Memory B cell (primary cell): ENCODE measurements around the gene GALM.

Experiments
- ATAC-seq: fragments of 150-1000 bp; cut with Tn5 transposase; 2 replicates; pipeline ENCODE4 v1.10.0; 2021; ENCODE audit warnings: low read depth, mild to moderate bottlenecking, moderate library complexity
- DNase-seq, 2 donors: peaks; one replicate each; pipeline ENCODE4 v3.0.0; 2022; ENCODE audit warnings: low spot score in 2 of 2
- H3K27ac Mint-ChIP-seq: one replicate; pipeline ENCODE4 v1.8.0; 2022; ENCODE audit warnings: mild to moderate bottlenecking, moderate library complexity, mixed read lengths
- H3K27me3 Mint-ChIP-seq: one replicate; pipeline ENCODE4 v1.8.0; 2022; ENCODE audit warnings: mixed read lengths
- H3K36me3 Mint-ChIP-seq: one replicate; pipeline ENCODE4 v1.8.0; 2022; ENCODE audit warnings: mild to moderate bottlenecking, mixed read lengths
- H3K4me1 Mint-ChIP-seq: one replicate; pipeline ENCODE4 v1.8.0; 2022; ENCODE audit warnings: mixed read lengths
- H3K4me3 Mint-ChIP-seq: one replicate; pipeline ENCODE4 v1.8.0; 2022; ENCODE audit warnings: mild to moderate bottlenecking, moderate library complexity, mixed read lengths
- H3K9me3 Mint-ChIP-seq: one replicate; pipeline ENCODE4 v1.8.0; 2022; ENCODE audit warnings: mixed read lengths

GALM gene

GRCh38 chr2:38740851-38741731 is 75.2 kb downstream of the GALM start:
- Mint-ChIP-seq H3K4me3 (no peak overlapping the region), H3K36me3 (peaks cover 21% of the 10 kb centered on the region), H3K4me1 (peaks cover 9% of the 10 kb centered on the region), H3K27me3 (no peaks in the 10 kb centered on the region), H3K27ac (no peak overlapping the region), H3K9me3 (no peaks in the 10 kb centered on the region)
- DNase-seq (peak in 1 of 2 donors; percentile 33), ATAC-seq (peak; percentile 17)

GRCh38 chr2:38742797-38743559 is 77.1 kb downstream of the GALM start:
- no peak for DNase-seq
- peak; percentile 21 for ATAC-seq
- Mint-ChIP-seq H3K4me3 (no peak overlapping the region), H3K4me1 (peaks cover 20% of the 10 kb centered on the region), H3K9me3 (no peaks in the 10 kb centered on the region), H3K27me3 (no peaks in the 10 kb centered on the region), H3K36me3 (peaks cover 29% of the 10 kb centered on the region), H3K27ac (peak overlapping the region; percentile 38)

GRCh38 chr2:38743672-38744398 is 77.9 kb downstream of the GALM start:
- ATAC-seq: no peak
- Mint-ChIP-seq H3K4me1 (peaks cover 21% of the 10 kb centered on the region), H3K36me3 (peaks cover 32% of the 10 kb centered on the region), H3K27ac (peak overlapping the region; percentile 38), H3K9me3 (no peaks in the 10 kb centered on the region), H3K4me3 (no peak overlapping the region), H3K27me3 (no peaks in the 10 kb centered on the region)
- no peak for DNase-seq

GRCh38 chr2:38744399-38744780 is 78.5 kb downstream of the GALM start:
- no peak for DNase-seq
- Mint-ChIP-seq H3K27me3 (no peaks in the 10 kb centered on the region), H3K9me3 (no peaks in the 10 kb centered on the region), H3K36me3 (peaks cover 32% of the 10 kb centered on the region), H3K27ac (peak overlapping the region; percentile 38), H3K4me3 (no peak overlapping the region), H3K4me1 (peaks cover 25% of the 10 kb centered on the region)
- ATAC-seq: no peak

- no peak for DNase-seq
- no peak overlapping the region for H3K4me3 Mint-ChIP-seq
- no peaks in the 10 kb centered on the region for H3K27me3 Mint-ChIP-seq
- H3K4me1 Mint-ChIP-seq: peaks cover 31% of the 10 kb centered on the region
- no peaks in the 10 kb centered on the region for H3K9me3 Mint-ChIP-seq
- H3K27ac Mint-ChIP-seq: no peak overlapping the region
- peaks cover 37% of the 10 kb centered on the region for H3K36me3 Mint-ChIP-seq
- no peak for ATAC-seq
These were observed 79.4 kb downstream of the GALM start for GRCh38 chr2:38745267-38745666.

GRCh38 chr2:38747007-38747424 is 81.1 kb downstream of the GALM start:
- peak overlapping the region; percentile 35 for H3K27ac Mint-ChIP-seq
- H3K27me3 Mint-ChIP-seq: no peaks in the 10 kb centered on the region
- ATAC-seq (no peak), DNase-seq (no peak)
- peaks cover 41% of the 10 kb centered on the region for H3K36me3 Mint-ChIP-seq
- H3K4me3 Mint-ChIP-seq: no peak overlapping the region
- H3K4me1 Mint-ChIP-seq: peaks cover 39% of the 10 kb centered on the region
- H3K9me3 Mint-ChIP-seq: no peaks in the 10 kb centered on the region

- H3K27ac Mint-ChIP-seq: peak overlapping the region; percentile 100
- H3K4me1 Mint-ChIP-seq: peaks cover 40% of the 10 kb centered on the region
- no peaks in the 10 kb centered on the region for H3K9me3 Mint-ChIP-seq
- H3K4me3 Mint-ChIP-seq: no peak overlapping the region
- DNase-seq (no peak), ATAC-seq (no peak)
- H3K27me3 Mint-ChIP-seq: no peaks in the 10 kb centered on the region
- H3K36me3 Mint-ChIP-seq: peaks cover 39% of the 10 kb centered on the region
These were observed 81.9 kb downstream of the GALM start for GRCh38 chr2:38747819-38748218.

- peaks cover 40% of the 10 kb centered on the region for H3K4me1 Mint-ChIP-seq
- peak overlapping the region; percentile 100 for H3K27ac Mint-ChIP-seq
- peaks cover 39% of the 10 kb centered on the region for H3K36me3 Mint-ChIP-seq
- no peak for DNase-seq
- no peak for ATAC-seq
- H3K4me3 Mint-ChIP-seq: no peak overlapping the region
- no peaks in the 10 kb centered on the region for H3K9me3 Mint-ChIP-seq
- H3K27me3 Mint-ChIP-seq: no peaks in the 10 kb centered on the region
These were observed 82.5 kb downstream of the GALM start for GRCh38 chr2:38748391-38748790.

GRCh38 chr2:38748943-38749804 is 83.3 kb downstream of the GALM start:
- Mint-ChIP-seq H3K36me3 (peaks cover 36% of the 10 kb centered on the region), H3K4me1 (peaks cover 39% of the 10 kb centered on the region), H3K27me3 (no peaks in the 10 kb centered on the region), H3K4me3 (peak overlapping the region; percentile 99), H3K9me3 (no peaks in the 10 kb centered on the region), H3K27ac (peak overlapping the region; percentile 100)
- ATAC-seq: peak; percentile 17
- peak in 1 of 2 donors; percentile 58 for DNase-seq

- Mint-ChIP-seq H3K36me3 (peaks cover 32% of the 10 kb centered on the region), H3K27me3 (no peaks in the 10 kb centered on the region), H3K4me1 (peaks cover 35% of the 10 kb centered on the region), H3K9me3 (no peaks in the 10 kb centered on the region), H3K27ac (peak overlapping the region; percentile 100), H3K4me3 (peak overlapping the region; percentile 99)
- DNase-seq (peak in 1 of 2 donors; percentile 54), ATAC-seq (peak; percentile 36)
These were observed 84.3 kb downstream of the GALM start for GRCh38 chr2:38750011-38750890.

GRCh38 chr2:38750891-38751595 is 85.1 kb downstream of the GALM start, which contains the start of gene SRSF7:
Gene SRSF7, minus strand, starts transcription at chr2:38751361. Its CDS starts 105 bp downstream, at chr2:38751256.
- DNase-seq (peak; percentile 99), ATAC-seq (peak; percentile 73)
- H3K27ac Mint-ChIP-seq: peak within 1 kb of the TSS; percentile 100
- H3K9me3 Mint-ChIP-seq: no peaks in the 10 kb centered on the region
- H3K4me3 Mint-ChIP-seq: peak within 1 kb of the TSS; percentile 99
- H3K27me3 Mint-ChIP-seq: no peaks in the 10 kb centered on the region
- H3K4me1 Mint-ChIP-seq: peaks cover 34% of the 10 kb centered on the region
- H3K36me3 Mint-ChIP-seq: peaks cover 31% of the 10 kb centered on the region
